ENCODE results near the gene MRPS23. TPM values are rescaled to one million over a fixed set of nuclear protein-coding genes. Genes with fewer than 3 reads are reported as not detected.

MRPS23 gene
- total and polyA plus RNA-seq, 2 of the 13 experiments (the other 11 are each of a cell fraction or from before 2014, with no cell fraction given), result 63.2 to 181 TPM

GRCh38 chr17:57819867-57820266 is 30.0 kb downstream of the MRPS23 start:
- Histone ChIP-seq H3K27me3 (ENCODE audit: control insufficient read depth in 1 of 2, insufficient read depth in 2 of 2, low read length in 2 of 2) (peaks cover 3 to 50% of the 10 kb centered on the region in 2 experiments; a peak in 3 of 5 replicates), H3K36me3 (replicated peaks in 1 of 2; ENCODE audit: control insufficient read depth in 1 of 2, insufficient read depth in 2 of 2, low read length in 2 of 2) (no peaks in the 10 kb centered on the region), H3K4me3 (replicated peaks in 1 of 3; ENCODE audit: insufficient read depth in 1 of 3, low read depth in 2 of 3, low read length in 3 of 3) (no peak overlapping the region), H3K27ac (ENCODE audit: extremely low read length, insufficient read depth, low read length) (no peak overlapping the region), H3K9ac (ENCODE audit: insufficient read depth, low read depth, low read length) (no peak overlapping the region), H3K9me3 (ENCODE audit: low read length) (no peaks in the 10 kb centered on the region), H3K79me2 (ENCODE audit: insufficient read depth, low read length) (no peaks in the 10 kb centered on the region), H3K4me1 (ENCODE audit: insufficient read depth, low read length) (0 out of 2 replicates have a peak, but pooled peaks cover 6% of the 10 kb centered on the region), H2AFZ (ENCODE audit: low read length) (no peak overlapping the region), H3K4me2 (ENCODE audit: low read depth, low read length) (no peak overlapping the region), H4K20me1 (ENCODE audit: insufficient read depth, low read length) (no peaks in the 10 kb centered on the region)
- TF ChIP-seq ZNF563 (CRISPR knock-in tag; IDR thresholded peaks at IDR 0.05), result no peak
- no peak for TF ChIP-seq RAD51 (IDR thresholded peaks at IDR 0.05; ENCODE audit: borderline replicate concordance)
- no peak for TF ChIP-seq ZNF878 (CRISPR knock-in tag; IDR thresholded peaks at IDR 0.05)
- no peak for TF ChIP-seq GTF2F1 (IDR thresholded peaks at IDR 0.05; ENCODE audit: low read length)
- CTCF ChIA-PET (ENCODE audit: low intra/inter-chr PET ratio, low total read pairs), result no interaction called here
- in situ Hi-C loops (cut with HindIII; ENCODE audit: extremely low pct_ligation_motif_present, low pct_unique_long_range_greater_than_20kb) (no loop called here), intact Hi-C loops (cut with micrococcal nuclease; ENCODE audit: unreplicated experiment) (no loop called here)
- FAIRE-seq (no peak), DNase-seq (ENCODE audit: low spot score) (no peak), ATAC-seq (no peak)
- BruUV-seq (replicated peaks), result no TSS peak
- WGBS (ENCODE audit: low lambda C conversion rate), result 34% methylated on average over 5 of the region's 5 CpGs
- POLR2A ChIA-PET, result no interaction called here

- in situ Hi-C loops (cut with HindIII; ENCODE audit: extremely low pct_ligation_motif_present, low pct_unique_long_range_greater_than_20kb), result no loop called here
- no peak overlapping the region for H3K27ac ChIP-seq (ENCODE audit: extremely low read length, insufficient read depth, low read length)
- no peaks in the 10 kb centered on the region for H3K36me3 ChIP-seq (replicated peaks in 1 of 2; ENCODE audit: control insufficient read depth in 1 of 2, insufficient read depth in 2 of 2, low read length in 2 of 2)
- no peak for ATAC-seq
- no peaks in the 10 kb centered on the region for H3K79me2 ChIP-seq (ENCODE audit: insufficient read depth, low read length)
- H3K4me3 ChIP-seq (replicated peaks in 1 of 3; ENCODE audit: insufficient read depth in 1 of 3, low read depth in 2 of 3, low read length in 3 of 3), result no peak overlapping the region
- FAIRE-seq, result no peak
- no peak for DNase-seq (ENCODE audit: low spot score)
- no peaks in the 10 kb centered on the region for H3K9me3 ChIP-seq (ENCODE audit: low read length)
- H3K4me1 ChIP-seq (ENCODE audit: insufficient read depth, low read length), result 0 out of 2 replicates have a peak, but pooled peaks cover 6% of the 10 kb centered on the region
- POLR2A ChIA-PET, result no interaction called here
- no peak overlapping the region for H3K4me2 ChIP-seq (ENCODE audit: low read depth, low read length)
- H2AFZ ChIP-seq (ENCODE audit: low read length), result no peak overlapping the region
- intact Hi-C loops (cut with micrococcal nuclease; ENCODE audit: unreplicated experiment), result no loop called here
- TF ChIP-seq SRSF9 (IDR thresholded peaks at IDR 0.05; ENCODE audit: borderline replicate concordance, insufficient read depth, low read depth, low read length, poor library complexity, severe bottlenecking), result no peak
- no peak for TF ChIP-seq RCOR2 (CRISPR knock-in tag; IDR thresholded peaks at IDR 0.05)
- TF ChIP-seq ZNF761 (CRISPR knock-in tag; conservative IDR thresholded peaks at IDR 0.05), result no peak
- TF ChIP-seq HDAC6 (IDR thresholded peaks at IDR 0.05; ENCODE audit: low read depth, low read length), result no peak
- TF ChIP-seq MAX (IDR thresholded peaks at IDR 0.05), result no peak
- TF ChIP-seq ARHGAP35 (CRISPR knock-in tag; IDR thresholded peaks at IDR 0.05; ENCODE audit: borderline replicate concordance), result no peak
- TF ChIP-seq TRIM24 (CRISPR knock-in tag; IDR thresholded peaks at IDR 0.05), result no peak
- TF ChIP-seq BRF2 (CRISPR knock-in tag; IDR thresholded peaks at IDR 0.05), result no peak
- TF ChIP-seq HOXA7 (CRISPR knock-in tag; IDR thresholded peaks at IDR 0.05), result no peak
- no peak for TF ChIP-seq ZSCAN22 (CRISPR knock-in tag; IDR thresholded peaks at IDR 0.05)
- no peak for TF ChIP-seq ATF2 (CRISPR knock-in tag; IDR thresholded peaks at IDR 0.05)
- no peak overlapping the region for H3K9ac ChIP-seq (ENCODE audit: insufficient read depth, low read depth, low read length)
- no TSS peak for BruUV-seq (replicated peaks)
- CTCF ChIA-PET (ENCODE audit: low intra/inter-chr PET ratio, low total read pairs), result no interaction called here
- H4K20me1 ChIP-seq (ENCODE audit: insufficient read depth, low read length), result no peaks in the 10 kb centered on the region
- peaks cover 3 to 50% of the 10 kb centered on the region in 2 experiments; a peak in 3 of 5 replicates for H3K27me3 ChIP-seq (ENCODE audit: control insufficient read depth in 1 of 2, insufficient read depth in 2 of 2, low read length in 2 of 2)
- 6% methylated on average over 2 of the region's 2 CpGs for WGBS (ENCODE audit: low lambda C conversion rate)
Measured at GRCh38 chr17:57819285-57819684, 30.6 kb downstream of the MRPS23 start.

All from HepG2 (cell line).